WTC11 (cell line): ENCODE data around the gene CTSK. TPM values are rescaled to one million over a fixed set of nuclear protein-coding genes. Genes with fewer than 3 reads are reported as not detected.
"Not testable (repeated sequence)": the region's sequence is repeated elsewhere in the genome, so short reads cannot be mapped to it uniquely, and the experiment has no call there.

ENCODE experiments used
- ATAC-seq: fragments of 200-7000 bp; cut with Tn5 transposase; 2 replicates; pipeline ENCODE4 v1.10.0; 2021; ENCODE audit warnings: mild to moderate bottlenecking, moderate library complexity
- CTCF ChIA-PET: fragments of 300-600 bp; sonication (Branson Sonifier 250); formaldehyde crosslinking; loops from one replicate; lab custom pipeline; 2021; ENCODE audit warnings: antibody characterized with exemption; lab: Charles Lee
- POLR2A ChIA-PET: fragments of 350-600 bp; sonication (Branson Sonifier 250); formaldehyde crosslinking; loops from one replicate; lab custom pipeline; 2021; ENCODE audit warnings: antibody characterized with exemption; lab: Charles Lee
- DNase-seq: peaks from one replicate; pipeline ENCODE4 v3.0.0; 2021; ENCODE audit warnings: low spot score
- H3K27ac Mint-ChIP-seq: 2 replicates; pipeline ENCODE4 v1.8.0; 2021; ENCODE audit warnings: mixed read lengths
- H3K27me3 Mint-ChIP-seq: 2 replicates; pipeline ENCODE4 v1.8.0; 2021; ENCODE audit warnings: low read depth, mild to moderate bottlenecking, moderate library complexity, mixed read lengths
- H3K36me3 Mint-ChIP-seq: 2 replicates; pipeline ENCODE4 v1.8.0; 2021; ENCODE audit warnings: mixed read lengths
- H3K4me1 Mint-ChIP-seq: 2 replicates; pipeline ENCODE4 v1.8.0; 2022; ENCODE audit warnings: mixed read lengths
- H3K4me3 Mint-ChIP-seq: 2 replicates; pipeline ENCODE4 v1.8.0; 2021; ENCODE audit warnings: mild to moderate bottlenecking, moderate library complexity, mixed read lengths
- H3K9me3 Mint-ChIP-seq: 2 replicates; pipeline ENCODE4 v1.8.0; 2021; ENCODE audit warnings: mixed read lengths
- CBFB ChIP-seq: sonication (generic); formaldehyde crosslinking; IDR thresholded peaks from 2 replicates; pipeline ENCODE4 v1.8.1; 2022; ENCODE audit warnings: mild to moderate bottlenecking, low read depth, missing genetic modification reagents
- FOXJ3 ChIP-seq: sonication (generic); formaldehyde crosslinking; IDR thresholded peaks from 2 replicates; pipeline ENCODE4 v1.9.0; 2021; ENCODE audit warnings: missing genetic modification reagents, mild to moderate bottlenecking, borderline replicate concordance
- GABPB1 ChIP-seq: sonication (generic); formaldehyde crosslinking; IDR thresholded peaks from 2 replicates; pipeline ENCODE4 v1.8.1; 2023; ENCODE audit warnings: mild to moderate bottlenecking, missing genetic modification reagents
- JAZF1 ChIP-seq: fragments of 250-450 bp; sonication (Bioruptor Pico); IDR thresholded peaks from 2 replicates; pipeline ENCODE4 v1.9.0; 2021; ENCODE audit warnings: moderate library complexity, mild to moderate bottlenecking, inconsistent platforms
- total RNA-seq: library from RNA; stranded (reverse); gene quantifications from 3 replicates; pipeline ENCODE4 v1.2.3, GENCODE V29; 2021
- TF ChIP-seq, protein P1 (sequence below): sonication (generic); formaldehyde crosslinking; conservative IDR thresholded peaks from 2 replicates; pipeline ENCODE4 v1.8.1; 2023; ENCODE audit warnings: mild to moderate bottlenecking, low read depth, missing genetic modification reagents, moderate library complexity
- TF ChIP-seq, protein P2 (sequence below): sonication (generic); formaldehyde crosslinking; IDR thresholded peaks from 2 replicates; pipeline ENCODE4 v1.8.1; 2023; ENCODE audit warnings: mild to moderate bottlenecking, missing genetic modification reagents
- TF ChIP-seq, protein P3 (sequence below): sonication (generic); formaldehyde crosslinking; conservative IDR thresholded peaks from 2 replicates; pipeline ENCODE4 v1.8.1; 2022; ENCODE audit warnings: mild to moderate bottlenecking, missing genetic modification reagents
- TF ChIP-seq, protein P4 (sequence below): sonication (generic); formaldehyde crosslinking; IDR thresholded peaks from 2 replicates; pipeline ENCODE4 v1.8.1; 2022; ENCODE audit warnings: mild to moderate bottlenecking, missing genetic modification reagents, moderate library complexity, borderline replicate concordance
- TF ChIP-seq, protein P5 (sequence below): sonication (generic); formaldehyde crosslinking; IDR thresholded peaks from 2 replicates; pipeline ENCODE4 v1.8.1; 2022; ENCODE audit warnings: low read depth, mild to moderate bottlenecking, moderate library complexity, missing genetic modification reagents, borderline replicate concordance
- TF ChIP-seq, protein P6 (sequence below): sonication (generic); formaldehyde crosslinking; IDR thresholded peaks from 2 replicates; pipeline ENCODE4 v1.8.1; 2022; ENCODE audit warnings: low read depth, missing genetic modification reagents, borderline replicate concordance

The CTSK gene
- total RNA-seq, 1 experiment from 2014 or later = 9.4 TPM

DNA sequence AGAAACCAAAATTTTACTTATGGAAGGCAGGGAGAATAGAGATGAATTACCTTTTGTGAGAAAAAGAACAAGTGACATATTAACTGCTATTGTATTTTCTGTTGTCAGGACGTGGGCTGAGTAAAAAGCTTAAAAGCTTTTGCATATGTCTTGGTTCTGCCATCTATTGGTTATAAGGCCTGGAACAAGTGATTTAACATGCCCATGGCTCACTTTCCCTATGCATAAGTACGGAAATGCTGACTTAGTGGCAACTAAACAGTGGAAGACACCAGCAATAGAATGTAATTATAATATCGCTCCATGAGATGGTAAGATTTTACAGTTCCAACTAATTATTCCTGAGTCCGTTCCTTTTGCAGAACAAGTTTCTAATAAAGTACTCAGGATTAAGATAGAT lies 35.7 kb downstream of the CTSK start (continued):
- TF ChIP-seq, protein P1, sequence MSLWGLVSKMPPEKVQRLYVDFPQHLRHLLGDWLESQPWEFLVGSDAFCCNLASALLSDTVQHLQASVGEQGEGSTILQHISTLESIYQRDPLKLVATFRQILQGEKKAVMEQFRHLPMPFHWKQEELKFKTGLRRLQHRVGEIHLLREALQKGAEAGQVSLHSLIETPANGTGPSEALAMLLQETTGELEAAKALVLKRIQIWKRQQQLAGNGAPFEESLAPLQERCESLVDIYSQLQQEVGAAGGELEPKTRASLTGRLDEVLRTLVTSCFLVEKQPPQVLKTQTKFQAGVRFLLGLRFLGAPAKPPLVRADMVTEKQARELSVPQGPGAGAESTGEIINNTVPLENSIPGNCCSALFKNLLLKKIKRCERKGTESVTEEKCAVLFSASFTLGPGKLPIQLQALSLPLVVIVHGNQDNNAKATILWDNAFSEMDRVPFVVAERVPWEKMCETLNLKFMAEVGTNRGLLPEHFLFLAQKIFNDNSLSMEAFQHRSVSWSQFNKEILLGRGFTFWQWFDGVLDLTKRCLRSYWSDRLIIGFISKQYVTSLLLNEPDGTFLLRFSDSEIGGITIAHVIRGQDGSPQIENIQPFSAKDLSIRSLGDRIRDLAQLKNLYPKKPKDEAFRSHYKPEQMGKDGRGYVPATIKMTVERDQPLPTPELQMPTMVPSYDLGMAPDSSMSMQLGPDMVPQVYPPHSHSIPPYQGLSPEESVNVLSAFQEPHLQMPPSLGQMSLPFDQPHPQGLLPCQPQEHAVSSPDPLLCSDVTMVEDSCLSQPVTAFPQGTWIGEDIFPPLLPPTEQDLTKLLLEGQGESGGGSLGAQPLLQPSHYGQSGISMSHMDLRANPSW (CRISPR knock-in tag) = no peak

DNA sequence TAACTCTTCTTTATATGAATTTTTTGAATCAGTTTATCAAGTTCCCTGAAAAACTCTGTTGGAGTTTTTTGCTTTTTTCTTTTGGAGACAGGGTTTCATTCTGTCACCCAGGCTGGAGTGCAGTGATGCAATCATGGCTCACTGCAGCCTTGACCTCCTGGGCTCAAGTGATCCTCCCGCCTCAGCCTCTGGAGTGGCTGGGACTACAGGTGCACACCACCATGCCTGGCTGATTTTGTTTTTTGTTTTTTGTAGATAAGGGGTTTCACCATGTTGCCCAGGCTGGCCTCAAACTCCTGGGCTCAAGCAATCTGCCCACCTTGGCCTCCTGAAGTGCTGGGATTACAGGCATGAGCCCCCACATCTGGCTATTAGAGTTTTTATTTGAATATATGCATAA lies 40.4 kb downstream of the CTSK start:
- H3K4me3 Mint-ChIP-seq, DNase-seq, ATAC-seq, H3K9me3 Mint-ChIP-seq, H3K36me3 Mint-ChIP-seq, H3K4me1 Mint-ChIP-seq, H3K27me3 Mint-ChIP-seq, POLR2A ChIA-PET, H3K27ac Mint-ChIP-seq: not testable (repeated sequence)
- CTCF ChIA-PET = interaction anchor here (2.1 kb wide), 1 partner anchor 46 kb away, joined by 6 read pairs; no protein-coding TSS in a partner anchor
- peak; percentile 78 for TF ChIP-seq GABPB1 (CRISPR knock-in tag)
- TF ChIP-seq, all 79 proteins: peak for 1; not testable (repeated sequence) for 78

DNA sequence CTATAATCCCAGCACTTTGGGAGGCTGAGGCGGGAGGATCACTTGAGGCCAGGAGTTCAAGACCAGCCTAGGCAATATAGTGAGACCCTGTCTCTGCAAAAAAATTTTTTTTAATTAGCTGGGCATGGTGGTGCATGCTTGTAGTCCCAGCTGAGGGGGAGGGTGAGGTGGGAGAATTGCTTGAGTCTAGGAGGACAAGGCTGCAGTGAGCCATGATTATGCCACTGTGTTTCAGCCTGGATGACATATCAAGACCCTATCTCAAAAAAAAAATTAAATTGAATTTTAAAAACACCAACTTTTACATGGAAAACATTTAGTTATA lies 42.1 kb downstream of the CTSK start:
- not testable (repeated sequence) for H3K27me3 Mint-ChIP-seq, DNase-seq, H3K4me3 Mint-ChIP-seq, H3K27ac Mint-ChIP-seq, H3K9me3 Mint-ChIP-seq, ATAC-seq, H3K4me1 Mint-ChIP-seq, H3K36me3 Mint-ChIP-seq
- CTCF ChIA-PET = interaction anchor here (2.1 kb wide), 1 partner anchor 47 kb away, joined by 6 read pairs; no protein-coding TSS in a partner anchor
- POLR2A ChIA-PET = interaction anchor here (1.2 kb wide), 1 partner anchor 18 kb away, joined by 5 read pairs; no protein-coding TSS in a partner anchor

DNA sequence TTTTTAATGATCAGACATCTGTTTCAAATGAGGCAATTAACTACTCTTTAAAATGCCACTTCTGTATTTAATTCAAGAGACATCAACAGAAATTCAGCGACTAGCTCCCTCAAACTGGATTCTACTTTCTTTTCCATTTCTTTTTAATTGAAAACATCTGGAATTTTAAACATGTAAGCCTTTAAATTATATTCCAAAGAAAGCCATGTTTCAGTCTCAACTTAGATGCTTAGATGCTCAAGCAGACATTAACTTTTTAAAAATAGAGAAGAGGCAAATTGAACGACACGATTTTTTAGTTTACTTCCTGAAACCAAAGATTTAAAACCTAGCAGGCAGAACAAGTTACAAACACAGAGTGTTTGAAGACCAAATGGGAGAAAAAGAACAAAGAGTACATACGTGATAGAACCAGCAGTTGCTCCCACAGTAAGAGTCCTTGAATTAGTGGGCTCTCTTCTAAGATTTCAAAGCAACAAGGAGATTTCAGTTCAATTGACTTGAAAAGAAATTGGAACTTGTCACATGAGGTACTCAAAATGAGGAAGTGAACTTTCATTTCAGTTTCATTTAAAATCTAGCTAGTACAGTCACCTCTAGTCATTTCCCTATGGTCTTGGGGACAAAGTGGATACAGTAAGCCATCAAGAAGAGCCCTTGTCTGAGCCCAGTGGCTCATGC lies 42.6 kb downstream of the CTSK start, which contains the start of gene CTSS:
Gene CTSS (minus strand): TSS at position 483 of the 681 bp plus-strand sequence. CDS start 1,015 bp downstream, outside the sequence.
- H3K27ac Mint-ChIP-seq = no peak within 1 kb of the TSS
- TF ChIP-seq CBFB (CRISPR knock-in tag) (no peak), FOXJ3 (CRISPR knock-in tag) (no peak)
- H3K4me1 Mint-ChIP-seq = no peaks in the 10 kb centered on the region
- CTCF ChIA-PET = interaction anchor here (2.0 to 2.1 kb wide), 2 partner anchors 47 to 48 kb away, joined by 6 to 8 read pairs; no protein-coding TSS in a partner anchor
- H3K4me3 Mint-ChIP-seq = no peak within 1 kb of the TSS
- DNase-seq (no peak), ATAC-seq (no peak)
- H3K36me3 Mint-ChIP-seq = no peaks in the 10 kb centered on the region; the same call in 1 of the 2 replicates
- no peaks in the 10 kb centered on the region for H3K27me3 Mint-ChIP-seq
- POLR2A ChIA-PET = interaction anchor here (1.2 kb wide), 1 partner anchor 18 kb away, joined by 5 read pairs; no protein-coding TSS in a partner anchor
- peaks cover 2% of the 10 kb centered on the region for H3K9me3 Mint-ChIP-seq

DNA sequence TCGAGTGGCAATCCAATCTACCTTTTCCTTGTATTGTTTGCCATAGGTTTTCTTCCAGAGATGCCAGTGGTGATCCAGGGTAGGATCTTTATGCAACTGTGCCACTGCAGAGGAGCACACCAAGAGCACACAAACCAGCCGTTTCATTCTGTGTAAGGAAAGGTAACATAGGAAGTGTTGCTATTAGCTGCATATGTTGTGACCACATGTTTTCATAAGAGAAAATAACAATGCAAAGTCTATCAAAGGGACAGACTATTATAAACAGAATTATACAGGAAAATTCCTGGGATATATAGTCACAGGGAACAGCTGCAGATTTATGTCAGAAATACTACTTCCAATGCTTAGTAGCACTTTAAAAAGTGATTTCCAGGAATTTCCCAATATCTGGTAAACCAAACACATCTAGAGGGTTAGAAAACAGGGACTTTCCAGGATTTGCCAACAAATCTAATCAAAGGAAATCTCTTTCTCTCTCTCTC lies 43.4 kb downstream of the CTSK start:
- POLR2A ChIA-PET = no interaction called here
- ATAC-seq = no peak
- H3K27ac Mint-ChIP-seq = no peak overlapping the region

More for the DNA sequence above, 43.4 kb downstream of the CTSK start:
- DNase-seq = no peak
- peaks cover 10% of the 10 kb centered on the region for H3K9me3 Mint-ChIP-seq
- H3K4me1 Mint-ChIP-seq = no peaks in the 10 kb centered on the region
- no peaks in the 10 kb centered on the region for H3K27me3 Mint-ChIP-seq
- no peak overlapping the region for H3K4me3 Mint-ChIP-seq
- H3K36me3 Mint-ChIP-seq = peaks cover 3% of the 10 kb centered on the region
- TF ChIP-seq, protein P2, sequence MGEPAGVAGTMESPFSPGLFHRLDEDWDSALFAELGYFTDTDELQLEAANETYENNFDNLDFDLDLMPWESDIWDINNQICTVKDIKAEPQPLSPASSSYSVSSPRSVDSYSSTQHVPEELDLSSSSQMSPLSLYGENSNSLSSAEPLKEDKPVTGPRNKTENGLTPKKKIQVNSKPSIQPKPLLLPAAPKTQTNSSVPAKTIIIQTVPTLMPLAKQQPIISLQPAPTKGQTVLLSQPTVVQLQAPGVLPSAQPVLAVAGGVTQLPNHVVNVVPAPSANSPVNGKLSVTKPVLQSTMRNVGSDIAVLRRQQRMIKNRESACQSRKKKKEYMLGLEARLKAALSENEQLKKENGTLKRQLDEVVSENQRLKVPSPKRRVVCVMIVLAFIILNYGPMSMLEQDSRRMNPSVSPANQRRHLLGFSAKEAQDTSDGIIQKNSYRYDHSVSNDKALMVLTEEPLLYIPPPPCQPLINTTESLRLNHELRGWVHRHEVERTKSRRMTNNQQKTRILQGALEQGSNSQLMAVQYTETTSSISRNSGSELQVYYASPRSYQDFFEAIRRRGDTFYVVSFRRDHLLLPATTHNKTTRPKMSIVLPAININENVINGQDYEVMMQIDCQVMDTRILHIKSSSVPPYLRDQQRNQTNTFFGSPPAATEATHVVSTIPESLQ = no peak
- TF ChIP-seq, protein P3, sequence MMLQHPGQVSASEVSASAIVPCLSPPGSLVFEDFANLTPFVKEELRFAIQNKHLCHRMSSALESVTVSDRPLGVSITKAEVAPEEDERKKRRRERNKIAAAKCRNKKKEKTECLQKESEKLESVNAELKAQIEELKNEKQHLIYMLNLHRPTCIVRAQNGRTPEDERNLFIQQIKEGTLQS = no peak
- no peak for TF ChIP-seq JAZF1
- TF ChIP-seq, protein P4, sequence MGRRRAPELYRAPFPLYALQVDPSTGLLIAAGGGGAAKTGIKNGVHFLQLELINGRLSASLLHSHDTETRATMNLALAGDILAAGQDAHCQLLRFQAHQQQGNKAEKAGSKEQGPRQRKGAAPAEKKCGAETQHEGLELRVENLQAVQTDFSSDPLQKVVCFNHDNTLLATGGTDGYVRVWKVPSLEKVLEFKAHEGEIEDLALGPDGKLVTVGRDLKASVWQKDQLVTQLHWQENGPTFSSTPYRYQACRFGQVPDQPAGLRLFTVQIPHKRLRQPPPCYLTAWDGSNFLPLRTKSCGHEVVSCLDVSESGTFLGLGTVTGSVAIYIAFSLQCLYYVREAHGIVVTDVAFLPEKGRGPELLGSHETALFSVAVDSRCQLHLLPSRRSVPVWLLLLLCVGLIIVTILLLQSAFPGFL (CRISPR knock-in tag) = no peak
- TF ChIP-seq, protein P5, sequence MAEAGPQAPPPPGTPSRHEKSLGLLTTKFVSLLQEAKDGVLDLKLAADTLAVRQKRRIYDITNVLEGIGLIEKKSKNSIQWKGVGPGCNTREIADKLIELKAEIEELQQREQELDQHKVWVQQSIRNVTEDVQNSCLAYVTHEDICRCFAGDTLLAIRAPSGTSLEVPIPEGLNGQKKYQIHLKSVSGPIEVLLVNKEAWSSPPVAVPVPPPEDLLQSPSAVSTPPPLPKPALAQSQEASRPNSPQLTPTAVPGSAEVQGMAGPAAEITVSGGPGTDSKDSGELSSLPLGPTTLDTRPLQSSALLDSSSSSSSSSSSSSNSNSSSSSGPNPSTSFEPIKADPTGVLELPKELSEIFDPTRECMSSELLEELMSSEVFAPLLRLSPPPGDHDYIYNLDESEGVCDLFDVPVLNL (CRISPR knock-in tag) = no peak
- TF ChIP-seq, protein P6, sequence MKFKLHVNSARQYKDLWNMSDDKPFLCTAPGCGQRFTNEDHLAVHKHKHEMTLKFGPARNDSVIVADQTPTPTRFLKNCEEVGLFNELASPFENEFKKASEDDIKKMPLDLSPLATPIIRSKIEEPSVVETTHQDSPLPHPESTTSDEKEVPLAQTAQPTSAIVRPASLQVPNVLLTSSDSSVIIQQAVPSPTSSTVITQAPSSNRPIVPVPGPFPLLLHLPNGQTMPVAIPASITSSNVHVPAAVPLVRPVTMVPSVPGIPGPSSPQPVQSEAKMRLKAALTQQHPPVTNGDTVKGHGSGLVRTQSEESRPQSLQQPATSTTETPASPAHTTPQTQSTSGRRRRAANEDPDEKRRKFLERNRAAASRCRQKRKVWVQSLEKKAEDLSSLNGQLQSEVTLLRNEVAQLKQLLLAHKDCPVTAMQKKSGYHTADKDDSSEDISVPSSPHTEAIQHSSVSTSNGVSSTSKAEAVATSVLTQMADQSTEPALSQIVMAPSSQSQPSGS = no peak
- CTCF ChIA-PET = interaction anchor here (2.0 kb wide), 1 partner anchor 48 kb away, joined by 8 read pairs; no protein-coding TSS in a partner anchor
